Measurements from ENCODE around the gene SKAP1.

DNA sequence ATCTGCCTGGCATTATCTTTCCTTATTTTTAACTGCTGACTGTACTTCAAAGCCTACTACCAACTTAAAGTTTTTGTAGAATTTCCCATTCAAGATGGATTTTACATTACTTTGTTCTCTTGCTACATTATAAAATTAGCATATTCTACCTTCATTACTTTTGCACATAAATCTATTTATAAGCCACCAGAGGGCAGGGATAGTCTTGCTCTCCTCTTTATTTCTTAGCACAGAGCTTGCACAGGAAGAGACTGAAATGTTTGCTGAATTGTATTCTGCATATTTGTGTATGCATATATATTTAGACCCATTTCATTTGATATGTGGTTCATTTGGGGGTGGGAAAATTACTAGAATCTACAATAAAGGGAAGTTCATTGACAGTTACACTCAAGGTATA lies 108.0 kb downstream of the SKAP1 start:
- TF ChIP-seq, protein P1, sequence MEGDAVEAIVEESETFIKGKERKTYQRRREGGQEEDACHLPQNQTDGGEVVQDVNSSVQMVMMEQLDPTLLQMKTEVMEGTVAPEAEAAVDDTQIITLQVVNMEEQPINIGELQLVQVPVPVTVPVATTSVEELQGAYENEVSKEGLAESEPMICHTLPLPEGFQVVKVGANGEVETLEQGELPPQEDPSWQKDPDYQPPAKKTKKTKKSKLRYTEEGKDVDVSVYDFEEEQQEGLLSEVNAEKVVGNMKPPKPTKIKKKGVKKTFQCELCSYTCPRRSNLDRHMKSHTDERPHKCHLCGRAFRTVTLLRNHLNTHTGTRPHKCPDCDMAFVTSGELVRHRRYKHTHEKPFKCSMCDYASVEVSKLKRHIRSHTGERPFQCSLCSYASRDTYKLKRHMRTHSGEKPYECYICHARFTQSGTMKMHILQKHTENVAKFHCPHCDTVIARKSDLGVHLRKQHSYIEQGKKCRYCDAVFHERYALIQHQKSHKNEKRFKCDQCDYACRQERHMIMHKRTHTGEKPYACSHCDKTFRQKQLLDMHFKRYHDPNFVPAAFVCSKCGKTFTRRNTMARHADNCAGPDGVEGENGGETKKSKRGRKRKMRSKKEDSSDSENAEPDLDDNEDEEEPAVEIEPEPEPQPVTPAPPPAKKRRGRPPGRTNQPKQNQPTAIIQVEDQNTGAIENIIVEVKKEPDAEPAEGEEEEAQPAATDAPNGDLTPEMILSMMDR (IDR thresholded peaks at IDR 0.05 in 8 of 11, conservative IDR thresholded peaks at IDR 0.05 in 3 of 11) = no peak
- TF ChIP-seq POLR2AphosphoS5 (IDR thresholded peaks at IDR 0.05) = no peak
